ENCODE data around the gene ASB2. TPM values are rescaled to one million over a fixed set of nuclear protein-coding genes. Genes with fewer than 3 reads are reported as not detected.

The ASB2 gene
- total RNA-seq, 2 experiments from 2014 or later, result 116 to 177 TPM

DNA sequence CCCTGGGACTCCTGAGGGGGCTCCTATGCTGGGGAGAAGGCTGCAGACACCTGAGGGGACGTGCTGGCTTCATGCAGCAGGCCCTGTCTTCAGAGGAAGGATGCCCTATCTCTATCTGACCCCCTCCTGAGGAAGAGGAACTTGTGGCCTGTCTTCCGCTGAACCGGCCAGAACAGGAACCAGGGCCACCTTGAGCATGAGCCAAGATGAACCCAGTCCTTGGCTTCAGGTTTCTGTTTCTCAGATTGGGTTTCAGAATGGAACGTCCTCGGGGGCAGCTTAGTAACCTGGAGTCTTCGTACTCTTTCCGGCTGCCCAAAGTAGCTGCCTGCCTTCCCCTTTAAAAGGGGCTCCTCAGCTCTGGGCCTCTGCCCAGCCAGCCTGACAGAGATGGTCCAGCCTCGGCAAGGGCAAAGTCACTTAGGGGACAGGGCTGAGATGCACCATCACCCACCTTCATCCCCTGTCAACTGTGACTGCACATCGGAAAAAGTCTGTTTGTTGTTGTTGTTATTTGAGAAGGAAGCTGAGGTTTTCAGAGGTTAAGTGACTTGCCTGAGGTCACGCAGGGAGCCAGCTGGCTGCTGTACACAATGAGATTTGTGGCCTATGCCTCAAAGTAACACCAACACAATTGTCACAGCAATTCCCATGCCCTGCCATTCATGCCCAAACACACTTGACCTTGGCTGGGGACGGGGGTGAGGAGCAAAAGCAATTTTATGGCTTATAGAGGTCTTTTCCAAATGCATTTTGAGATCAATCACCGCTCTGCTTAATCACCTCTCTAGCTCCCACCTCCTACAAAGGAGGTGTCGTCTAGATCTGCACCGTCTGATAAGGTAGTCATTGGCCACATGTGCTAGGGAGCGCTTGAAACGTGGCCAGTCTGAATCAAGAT lies 13.4 kb downstream of the ASB2 start:
- Mint-ChIP-seq H3K4me1 (peaks cover 94% of the 10 kb centered on the region), H3K27me3 (no peaks in the 10 kb centered on the region), H3K36me3 (peaks cover 57% of the 10 kb centered on the region), H3K27ac (peak overlapping the region; percentile 100), H3K9me3 (ENCODE audit: low read depth) (peaks cover 2% of the 10 kb centered on the region), H3K4me3 (peak overlapping the region; percentile 73)
- DNase-seq (peak; percentile 94), ATAC-seq (peak; percentile 41)
- CTCF ChIA-PET, result interaction anchor here (1.0 to 17.4 kb wide), 7 partner anchors 7 to 63 kb away, joined by 3 to 309 read pairs (median 8); partner anchors contain the start of genes ASB2 and OTUB2

DNA sequence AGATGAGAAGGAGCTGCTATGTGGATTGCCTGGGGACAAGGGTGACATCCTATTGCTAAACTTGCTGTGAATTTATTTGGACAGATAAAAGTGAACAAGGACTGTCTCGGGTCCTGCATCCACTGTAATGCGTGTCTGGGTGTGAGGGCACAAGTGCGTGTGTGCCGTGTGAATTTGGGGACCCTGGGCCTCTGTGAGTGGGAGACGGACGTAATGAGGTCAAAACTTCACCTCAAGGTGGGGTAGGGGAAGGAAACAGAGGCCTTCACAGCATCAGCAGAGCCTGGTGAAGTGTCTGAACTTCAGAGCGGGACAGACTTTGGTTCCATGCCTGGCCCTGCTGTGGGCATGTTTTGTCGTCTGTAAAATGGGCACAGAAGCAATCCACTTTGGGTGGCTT lies 14.8 kb downstream of the ASB2 start:
- DNase-seq (peak; percentile 62), ATAC-seq (no peak)
- Mint-ChIP-seq H3K4me3 (peak overlapping the region; percentile 61), H3K27me3 (no peaks in the 10 kb centered on the region), H3K4me1 (peaks cover 95% of the 10 kb centered on the region), H3K27ac (peak overlapping the region; percentile 96), H3K36me3 (peaks cover 61% of the 10 kb centered on the region), H3K9me3 (ENCODE audit: low read depth) (peaks cover 2% of the 10 kb centered on the region)
- CTCF ChIA-PET, result interaction anchor here (1.5 to 17.4 kb wide), 4 partner anchors 12 to 39 kb away, joined by 3 to 309 read pairs (median 136); partner anchors contain the start of gene ASB2

DNA sequence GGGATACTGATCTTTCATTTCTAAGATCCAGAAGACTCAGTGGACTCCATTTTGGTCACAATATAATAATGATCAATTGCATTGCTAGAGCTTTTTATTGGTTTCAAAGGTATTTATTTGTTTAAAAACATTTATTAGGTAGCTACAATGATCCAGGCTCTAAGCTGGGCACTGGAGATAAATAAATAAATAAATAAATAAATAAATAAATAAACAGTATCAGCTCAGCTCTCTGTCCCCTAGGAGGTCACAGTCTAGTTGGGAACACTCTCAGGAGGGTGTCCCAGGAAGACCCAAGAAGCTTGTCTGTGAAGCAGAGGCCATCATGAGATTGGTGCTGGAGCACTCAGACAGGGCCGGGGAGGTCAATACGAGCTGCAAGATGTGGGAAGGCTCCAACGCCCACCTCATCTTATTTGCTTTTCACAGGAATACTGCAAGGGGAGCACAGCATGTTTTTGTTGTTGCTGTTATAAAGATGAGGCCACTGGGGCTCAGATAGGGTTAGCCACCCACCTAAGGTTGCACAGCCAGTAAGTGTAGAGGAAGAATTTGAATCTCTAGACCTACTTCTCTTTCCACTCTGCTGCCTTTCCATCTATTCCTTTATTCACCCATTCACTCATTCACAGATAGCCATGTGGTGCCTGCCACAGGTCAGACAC lies 15.5 kb downstream of the ASB2 start:
- CTCF ChIA-PET, result interaction anchor here (0.8 to 17.4 kb wide), 7 partner anchors 12 to 96 kb away, joined by 3 to 309 read pairs (median 4); partner anchors contain the start of gene ASB2
- peak overlapping the region; percentile 99 for H3K27ac Mint-ChIP-seq
- ATAC-seq, result no peak
- peaks cover 95% of the 10 kb centered on the region for H3K4me1 Mint-ChIP-seq
- no peaks in the 10 kb centered on the region for H3K27me3 Mint-ChIP-seq
- DNase-seq, result no peak
- H3K4me3 Mint-ChIP-seq, result peak overlapping the region; percentile 61
- H3K36me3 Mint-ChIP-seq, result peaks cover 59% of the 10 kb centered on the region
- peaks cover 2% of the 10 kb centered on the region for H3K9me3 Mint-ChIP-seq (ENCODE audit: low read depth)

DNA sequence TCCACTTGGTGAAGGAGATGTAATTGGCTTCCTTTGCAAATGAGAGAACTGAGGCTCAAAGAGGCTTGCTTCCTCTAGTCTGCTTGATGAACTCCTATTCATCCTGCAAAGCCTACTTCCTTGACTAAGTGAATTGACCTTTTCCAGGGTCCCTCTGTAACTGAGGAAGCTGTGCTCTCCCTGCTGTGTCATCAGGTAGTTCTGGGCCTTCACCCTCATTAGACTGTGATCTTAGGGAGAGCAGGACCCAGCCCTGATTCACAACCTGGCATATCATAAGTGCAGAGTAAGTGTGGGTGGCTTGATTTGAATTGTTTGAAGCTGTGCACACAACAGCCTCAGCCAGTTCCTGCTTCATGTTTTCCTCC lies 16.3 kb downstream of the ASB2 start:
- Mint-ChIP-seq H3K9me3 (ENCODE audit: low read depth) (no peaks in the 10 kb centered on the region), H3K27me3 (no peaks in the 10 kb centered on the region), H3K4me3 (peak overlapping the region; percentile 67), H3K4me1 (peaks cover 93% of the 10 kb centered on the region), H3K36me3 (peaks cover 60% of the 10 kb centered on the region), H3K27ac (peak overlapping the region; percentile 99)
- CTCF ChIA-PET, result interaction anchor here (1.0 to 17.4 kb wide), 7 partner anchors 13 to 97 kb away, joined by 3 to 309 read pairs (median 5); partner anchors contain the start of gene ASB2
- peak; percentile 56 for DNase-seq
- ATAC-seq, result no peak

DNA sequence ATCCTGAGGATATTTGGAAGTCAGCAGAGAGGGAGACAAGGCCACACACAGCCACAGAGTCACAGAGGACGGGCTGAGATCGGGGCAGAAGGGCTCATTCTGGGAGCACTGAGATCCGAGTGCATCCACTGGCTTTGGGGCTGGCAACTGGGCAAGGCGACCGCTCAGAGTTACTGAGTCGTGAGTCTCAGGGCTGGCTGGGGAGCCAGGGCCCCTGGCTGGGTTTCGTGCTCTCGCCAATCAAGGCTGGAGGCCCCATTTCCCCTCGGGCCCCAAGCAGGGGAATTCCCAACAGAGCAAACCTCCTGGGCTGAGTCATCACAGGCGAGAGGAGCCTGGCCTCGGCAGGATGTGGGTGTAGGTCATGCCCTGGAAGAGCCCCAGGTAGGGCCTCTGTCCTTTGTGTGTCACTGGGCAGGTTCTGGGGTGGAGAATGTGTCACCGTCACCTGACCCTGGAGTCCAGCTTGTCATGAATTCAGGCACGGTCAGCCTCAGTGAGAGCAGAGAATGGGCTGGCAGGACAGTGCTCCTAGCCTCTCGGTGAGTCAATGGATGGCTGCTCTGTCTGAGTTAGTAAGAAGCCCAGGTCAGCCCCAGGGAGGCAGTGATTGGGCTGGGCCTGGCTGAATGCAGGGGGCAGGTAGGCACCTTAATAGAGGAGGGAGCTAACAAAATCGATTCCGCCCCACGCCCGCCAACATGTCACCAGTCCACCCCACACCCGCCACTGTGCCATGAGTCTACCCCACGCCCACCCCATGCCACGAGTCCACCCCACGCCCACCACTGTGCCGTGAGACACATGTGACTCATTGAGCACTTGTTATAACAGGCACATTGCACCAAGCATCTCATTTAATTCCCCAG lies 16.9 kb downstream of the ASB2 start:
- CTCF ChIA-PET, result interaction anchor here (1.2 to 17.4 kb wide), 6 partner anchors 13 to 846 kb away, joined by 4 to 309 read pairs (median 4); partner anchors contain the start of gene ASB2
- Mint-ChIP-seq H3K36me3 (peaks cover 60% of the 10 kb centered on the region), H3K4me1 (peaks cover 93% of the 10 kb centered on the region), H3K9me3 (ENCODE audit: low read depth) (no peaks in the 10 kb centered on the region), H3K27me3 (no peaks in the 10 kb centered on the region), H3K27ac (peak overlapping the region; percentile 99), H3K4me3 (peak overlapping the region; percentile 67)
- ATAC-seq, result peak; percentile 71
- DNase-seq, result peak; percentile 98

DNA sequence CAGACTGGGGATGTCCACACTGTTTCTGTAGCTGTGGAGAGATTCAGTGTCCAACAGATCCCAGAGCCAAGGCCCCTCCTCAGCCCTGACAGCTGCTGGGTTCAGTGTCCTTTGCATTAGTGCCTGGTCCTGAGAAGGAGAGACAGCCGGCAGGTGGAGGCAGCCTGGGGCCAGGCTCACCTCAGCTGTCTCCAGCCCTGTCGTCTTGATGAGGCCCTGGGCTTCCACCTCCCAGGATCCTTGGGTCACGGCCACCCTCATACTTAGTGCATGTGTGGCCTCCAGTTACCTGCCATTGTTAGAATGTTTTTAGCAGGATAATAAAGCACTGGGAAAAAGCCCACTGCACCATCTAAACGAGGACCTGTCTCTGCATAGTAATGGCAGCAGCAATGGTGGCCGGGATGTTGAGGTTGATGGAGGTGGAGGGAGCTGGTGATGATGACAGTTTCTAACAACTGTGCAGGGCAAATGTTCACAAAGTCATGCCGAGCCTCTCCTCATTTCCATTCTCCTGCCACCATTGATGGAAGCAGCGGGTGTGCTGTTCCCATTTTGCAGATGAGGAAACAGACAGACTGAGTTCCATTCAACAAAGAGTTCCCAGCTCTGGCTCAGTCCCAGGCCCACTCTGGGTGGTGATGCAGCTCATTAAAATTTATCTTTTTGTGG lies 17.7 kb downstream of the ASB2 start:
- peaks cover 61% of the 10 kb centered on the region for H3K36me3 Mint-ChIP-seq
- DNase-seq, result no peak

DNA sequence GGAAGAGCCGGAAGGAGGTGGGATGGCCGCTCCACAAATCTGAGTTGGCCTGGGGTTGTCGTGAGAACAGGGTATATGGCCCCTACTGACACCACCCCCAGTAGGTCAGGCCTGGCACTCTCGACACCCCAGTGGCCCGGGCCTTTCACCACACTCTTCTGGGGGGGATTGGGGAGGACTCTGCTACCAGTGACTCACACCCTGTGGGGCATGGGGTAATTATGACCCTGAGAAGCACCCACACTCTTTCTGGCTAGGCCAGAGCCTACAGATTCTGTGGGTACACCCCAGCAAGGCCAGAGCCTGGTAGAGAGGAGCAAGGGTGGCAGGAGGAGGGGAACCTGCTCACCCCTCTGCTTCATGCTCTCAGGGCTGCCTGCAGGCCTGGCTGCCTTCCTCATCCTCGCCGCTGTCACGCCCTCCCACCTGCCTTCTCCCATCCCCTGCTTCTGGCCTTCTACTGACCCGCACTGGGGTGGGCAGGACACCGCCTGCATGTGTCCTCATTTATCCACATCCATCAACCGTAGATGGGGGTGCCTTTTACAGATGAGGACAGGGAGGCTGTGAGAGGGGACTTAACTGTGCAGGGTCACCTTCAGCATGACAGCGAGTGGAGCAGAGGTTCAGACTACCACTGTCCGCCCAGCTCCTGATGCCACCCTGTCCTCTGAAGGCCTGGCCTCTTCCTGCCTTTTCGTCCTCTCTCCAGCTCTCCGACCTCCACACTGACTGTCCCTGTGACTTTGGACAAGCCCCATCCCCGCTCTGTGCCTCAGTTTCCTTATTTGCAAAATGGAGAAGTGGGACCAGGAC lies 18.4 kb downstream of the ASB2 start:
- peak; percentile 50 for DNase-seq
- CTCF ChIA-PET, result interaction anchor here (1.0 to 17.4 kb wide), 5 partner anchors 11 to 844 kb away, joined by 3 to 309 read pairs (median 4); partner anchors contain the start of gene ASB2
- H3K4me3 Mint-ChIP-seq, result peak overlapping the region; percentile 99
- peaks cover 65% of the 10 kb centered on the region for H3K36me3 Mint-ChIP-seq
- no peaks in the 10 kb centered on the region for H3K9me3 Mint-ChIP-seq (ENCODE audit: low read depth)
- no peaks in the 10 kb centered on the region for H3K27me3 Mint-ChIP-seq
- ATAC-seq, result no peak
- H3K4me1 Mint-ChIP-seq, result peaks cover 93% of the 10 kb centered on the region
- H3K27ac Mint-ChIP-seq, result peak overlapping the region; percentile 99

More for the DNA sequence above, 17.7 kb downstream of the ASB2 start:
- Mint-ChIP-seq H3K9me3 (ENCODE audit: low read depth) (no peaks in the 10 kb centered on the region), H3K27me3 (no peaks in the 10 kb centered on the region), H3K27ac (peak overlapping the region; percentile 99), H3K4me1 (peaks cover 93% of the 10 kb centered on the region), H3K4me3 (peak overlapping the region; percentile 67)
- ATAC-seq, result no peak
- CTCF ChIA-PET, result interaction anchor here (1.0 to 17.4 kb wide), 6 partner anchors 12 to 845 kb away, joined by 3 to 309 read pairs (median 4); partner anchors contain the start of gene ASB2

DNA sequence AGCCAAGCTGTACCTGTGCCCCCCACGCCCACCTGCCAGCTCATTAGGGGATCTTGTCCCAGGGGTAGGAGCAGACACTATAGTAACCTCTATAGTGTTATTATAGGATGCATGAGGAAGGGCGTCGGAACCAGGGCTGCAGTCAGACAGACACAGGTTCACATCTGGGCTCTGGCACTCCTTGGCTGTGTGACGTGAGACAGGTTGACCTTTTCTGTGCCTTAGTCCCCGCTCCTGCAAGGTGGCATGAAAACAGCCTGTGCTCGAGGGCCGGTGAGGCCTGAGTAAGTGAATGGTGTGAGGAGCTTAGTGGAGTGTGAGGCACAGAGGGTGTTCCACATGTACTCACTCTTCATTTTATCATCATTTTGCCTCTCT lies 19.0 kb downstream of the ASB2 start:
- Mint-ChIP-seq H3K4me1 (peaks cover 94% of the 10 kb centered on the region), H3K4me3 (peak overlapping the region; percentile 99), H3K27ac (peak overlapping the region; percentile 99), H3K27me3 (no peaks in the 10 kb centered on the region), H3K36me3 (peaks cover 69% of the 10 kb centered on the region), H3K9me3 (ENCODE audit: low read depth) (no peaks in the 10 kb centered on the region)
- DNase-seq (no peak), ATAC-seq (no peak)
- CTCF ChIA-PET, result interaction anchor here (1.2 to 17.4 kb wide), 3 partner anchors 16 to 34 kb away, joined by 3 to 309 read pairs (median 261); partner anchors contain the start of gene ASB2

DNA sequence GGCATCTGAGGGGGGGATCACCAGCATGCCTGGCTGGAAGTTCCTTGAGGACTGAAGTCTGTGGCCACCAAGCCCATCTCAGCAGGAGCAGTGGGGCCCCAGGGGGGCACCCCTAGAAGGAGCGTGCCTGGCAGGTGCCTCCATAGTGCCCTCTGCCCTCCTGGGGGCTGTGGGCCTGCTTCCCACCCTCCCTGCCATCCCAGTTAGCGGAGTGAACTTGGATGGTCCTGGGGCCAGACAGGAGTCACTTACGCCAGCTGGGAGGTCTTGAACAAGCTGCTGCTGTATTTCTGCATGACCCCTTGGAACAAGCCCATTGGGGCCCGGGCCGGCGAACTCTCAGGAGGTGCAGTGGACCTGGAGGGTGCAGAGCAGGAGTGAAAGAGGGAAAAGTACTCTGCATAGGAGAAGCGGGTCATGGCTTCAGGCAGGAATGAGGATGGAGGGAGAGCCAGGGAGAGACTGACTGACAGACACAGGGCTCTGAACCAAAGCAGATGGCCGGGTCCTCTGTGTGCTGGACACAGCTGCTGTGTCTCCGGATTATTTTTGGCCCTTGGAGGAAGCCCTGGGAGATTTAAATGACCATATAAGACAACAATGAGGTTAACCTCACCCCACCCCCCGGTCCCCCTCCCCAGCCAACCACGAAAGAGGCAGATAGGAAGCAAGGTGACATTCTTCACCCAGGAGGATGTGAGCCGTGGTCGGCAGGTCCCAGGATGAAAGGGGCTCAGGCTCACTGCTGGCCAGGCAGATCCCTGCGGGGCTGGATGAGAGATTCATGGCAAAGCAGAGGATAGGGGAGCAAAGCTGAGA lies 19.6 kb downstream of the ASB2 start:
- peak overlapping the region; percentile 99 for H3K27ac Mint-ChIP-seq
- peak; percentile 61 for DNase-seq

DNA sequence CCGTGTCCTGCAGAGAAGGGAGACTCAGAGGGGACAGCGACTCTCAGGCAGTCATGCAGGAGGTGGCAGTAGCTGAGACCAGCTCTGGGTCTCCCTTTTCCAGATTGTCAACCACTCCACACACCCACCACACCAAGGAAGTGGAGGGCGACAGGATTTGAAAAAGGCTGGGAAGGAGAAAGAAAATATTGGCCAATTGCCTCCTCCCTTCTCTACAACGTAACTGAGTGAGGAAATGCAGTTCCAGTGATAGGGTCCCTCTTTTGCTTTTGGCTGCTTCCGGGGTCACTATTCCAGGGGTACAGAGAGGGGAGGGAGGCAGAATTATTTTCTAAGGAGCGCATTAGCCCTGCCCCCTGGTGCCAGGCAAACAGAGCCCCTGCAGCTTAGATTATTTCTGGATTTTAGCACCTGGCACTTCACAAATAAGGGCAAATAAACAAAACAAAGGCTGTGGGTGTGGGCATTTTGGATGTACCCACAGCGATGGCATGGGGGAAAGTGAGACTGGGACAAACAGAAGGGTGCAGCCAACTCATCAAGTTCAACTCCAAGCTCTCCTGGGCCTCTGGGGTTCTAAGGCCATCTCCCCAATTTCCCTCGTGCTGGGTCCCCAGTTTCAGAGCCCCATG lies 20.4 kb downstream of the ASB2 start:
- CTCF ChIA-PET, result interaction anchor here (1.0 to 17.4 kb wide), 9 partner anchors 8 to 181 kb away, joined by 3 to 309 read pairs (median 6); partner anchors contain the start of genes ASB2 and CCDC197
- peak overlapping the region; percentile 99 for H3K4me3 Mint-ChIP-seq

More for the DNA sequence above, 19.6 kb downstream of the ASB2 start:
- Mint-ChIP-seq H3K27me3 (no peaks in the 10 kb centered on the region), H3K36me3 (peaks cover 70% of the 10 kb centered on the region), H3K4me3 (peak overlapping the region; percentile 99), H3K4me1 (peaks cover 96% of the 10 kb centered on the region), H3K9me3 (ENCODE audit: low read depth) (no peaks in the 10 kb centered on the region)
- CTCF ChIA-PET, result interaction anchor here (1.0 to 17.4 kb wide), 7 partner anchors 8 to 55 kb away, joined by 3 to 309 read pairs (median 8); partner anchors contain the start of genes ASB2 and CCDC197
- no peak for ATAC-seq

More for the DNA sequence above, 20.4 kb downstream of the ASB2 start:
- Mint-ChIP-seq H3K9me3 (ENCODE audit: low read depth) (no peaks in the 10 kb centered on the region), H3K36me3 (peaks cover 70% of the 10 kb centered on the region), H3K4me1 (peaks cover 95% of the 10 kb centered on the region), H3K27me3 (no peaks in the 10 kb centered on the region), H3K27ac (peak overlapping the region; percentile 99)
- ATAC-seq, result no peak
- no peak for DNase-seq

Data from activated CD8-positive, alpha-beta memory T cell treated with anti-CD3 and anti-CD28 coated beads, Interleukin-2, amount 10 ng/mL, durations not matched to agents 7 days and 5 days (primary cell).